ENCODE measurements around the gene RHBDF1. TPM values are rescaled to one million over a fixed set of nuclear protein-coding genes. Genes with fewer than 3 reads are reported as not detected.

The RHBDF1 gene
- total and polyA plus RNA-seq, 2 of the 13 experiments (the other 11 are each of a cell fraction or from before 2014, with no cell fraction given), result 5.4 to 26.9 TPM

DNA sequence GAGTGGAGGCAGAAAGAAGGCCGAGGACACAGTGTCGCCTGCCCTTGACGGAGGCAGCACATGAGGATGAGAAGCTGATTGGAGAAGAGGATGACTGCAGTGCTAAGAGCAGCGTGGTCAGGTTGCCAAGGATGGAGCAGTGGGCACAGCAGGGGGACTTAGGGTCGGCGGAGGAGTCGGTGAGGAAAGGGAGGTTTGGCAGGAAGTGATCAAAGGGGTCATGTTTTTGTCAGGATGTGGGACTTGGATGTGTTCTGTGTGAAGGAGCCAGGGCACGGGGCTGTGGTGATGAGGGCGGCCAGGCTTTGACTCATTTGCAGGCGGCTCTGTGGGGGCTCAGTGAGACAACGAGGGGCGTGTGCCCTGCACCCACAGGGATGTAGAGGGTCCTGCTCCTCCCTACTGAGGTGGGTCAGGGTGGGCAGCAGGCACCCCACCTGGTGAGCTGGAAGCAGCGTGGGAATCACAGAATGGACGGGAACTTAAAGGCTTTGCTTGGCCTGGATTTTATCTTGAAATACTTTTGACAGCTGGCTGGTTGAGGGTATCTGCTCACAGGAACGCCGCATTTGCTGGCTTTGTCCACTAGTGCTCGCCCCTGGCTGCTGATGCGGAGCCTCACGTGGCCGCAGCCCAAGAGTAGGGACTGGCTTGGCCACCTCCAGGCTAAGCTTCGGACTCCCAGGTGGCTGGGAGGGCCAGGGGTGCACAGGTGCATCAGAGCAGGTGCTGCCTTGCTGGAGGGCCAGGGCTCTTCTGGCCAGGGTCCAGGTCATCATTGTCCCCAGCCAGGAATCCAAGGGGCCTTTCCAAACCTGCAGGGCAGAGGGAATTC is 11.6 kb upstream of the RHBDF1 start (continued):
- TF ChIP-seq AGO2 (optimal IDR thresholded peaks at IDR 0.05; ENCODE audit: low read depth, low read length), result peak; percentile 74

DNA sequence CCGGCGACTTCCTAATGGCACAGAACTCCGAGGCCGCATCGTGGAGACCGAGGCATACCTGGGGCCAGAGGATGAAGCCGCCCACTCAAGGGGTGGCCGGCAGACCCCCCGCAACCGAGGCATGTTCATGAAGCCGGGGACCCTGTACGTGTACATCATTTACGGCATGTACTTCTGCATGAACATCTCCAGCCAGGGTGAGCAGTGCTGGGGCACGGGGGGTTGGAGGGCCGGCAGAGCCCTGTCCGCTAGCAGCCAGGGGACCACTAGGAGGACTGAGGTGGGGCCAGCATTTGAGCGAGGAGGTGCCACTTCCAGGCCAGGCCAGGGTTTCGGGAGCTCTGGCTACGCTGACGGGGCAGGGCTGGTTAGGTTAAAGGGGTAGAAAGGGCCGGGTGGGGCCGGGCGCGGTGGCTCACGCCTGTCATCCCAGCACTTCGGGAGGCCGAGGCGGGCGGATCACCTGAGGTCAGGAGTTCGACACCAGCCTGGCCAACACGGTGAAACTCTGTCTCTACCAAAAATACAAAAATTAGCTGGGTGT is 10.7 kb upstream of the RHBDF1 start:
- Histone ChIP-seq H3K9ac (ENCODE audit: insufficient read depth, low read depth, low read length) (no peak overlapping the region), H3K27ac (ENCODE audit: extremely low read length, insufficient read depth, low read length) (no peak overlapping the region), H3K4me1 (ENCODE audit: insufficient read depth, low read length) (peaks cover 14% of the 10 kb centered on the region), H3K36me3 (replicated peaks in 1 of 2; ENCODE audit: control insufficient read depth in 1 of 2, insufficient read depth in 2 of 2, low read length in 2 of 2) (peaks cover 15 to 38% of the 10 kb centered on the region in 2 experiments; a peak in 4 of 5 replicates), H3K27me3 (ENCODE audit: control insufficient read depth in 1 of 2, insufficient read depth in 2 of 2, low read length in 2 of 2) (no peaks in the 10 kb centered on the region; a peak in 1 of 5 replicates), H3K4me2 (ENCODE audit: low read depth, low read length) (no peak overlapping the region), H2AFZ (ENCODE audit: low read length) (no peak overlapping the region), H3K9me3 (ENCODE audit: low read length) (no peaks in the 10 kb centered on the region), H4K20me1 (ENCODE audit: insufficient read depth, low read length) (no peaks in the 10 kb centered on the region), H3K4me3 (replicated peaks in 1 of 3; ENCODE audit: insufficient read depth in 1 of 3, low read depth in 2 of 3, low read length in 3 of 3) (no peak overlapping the region), H3K79me2 (ENCODE audit: insufficient read depth, low read length) (peaks cover 2% of the 10 kb centered on the region)
- CTCF ChIA-PET (ENCODE audit: low intra/inter-chr PET ratio, low total read pairs), result no interaction called here
- in situ Hi-C loops (cut with HindIII; ENCODE audit: extremely low pct_ligation_motif_present, low pct_unique_long_range_greater_than_20kb), result no loop called here
- intact Hi-C loops (cut with micrococcal nuclease; ENCODE audit: unreplicated experiment), result no loop called here
- ATAC-seq, result no peak
- BruUV-seq (replicated peaks), result no TSS peak
- POLR2A ChIA-PET, result no interaction called here
- 97% methylated on average over 18 of the region's 31 CpGs for WGBS (ENCODE audit: low lambda C conversion rate)
- no peak for FAIRE-seq
- DNase-seq (ENCODE audit: low spot score), result no peak
- no peak for TF ChIP-seq KAT8 (CRISPR knock-in tag; IDR thresholded peaks at IDR 0.05)
- TF ChIP-seq ARNT2 (CRISPR knock-in tag; IDR thresholded peaks at IDR 0.05; ENCODE audit: low read depth), result no peak
- TF ChIP-seq SRF (IDR thresholded peaks at IDR 0.05; ENCODE audit: low read depth, low read length), result no peak
- TF ChIP-seq ZNF761 (CRISPR knock-in tag; conservative IDR thresholded peaks at IDR 0.05), result no peak
- TF ChIP-seq EEA1 (CRISPR knock-in tag; IDR thresholded peaks at IDR 0.05; ENCODE audit: borderline replicate concordance), result no peak
- no peak for TF ChIP-seq SRSF4 (IDR thresholded peaks at IDR 0.05; ENCODE audit: low read depth, low read length, poor library complexity, severe bottlenecking)
- TF ChIP-seq YEATS4 (CRISPR knock-in tag; IDR thresholded peaks at IDR 0.05; ENCODE audit: borderline replicate concordance), result no peak
- no peak for TF ChIP-seq ZSCAN25 (CRISPR knock-in tag; IDR thresholded peaks at IDR 0.05)
- no peak for TF ChIP-seq HINFP (CRISPR knock-in tag; IDR thresholded peaks at IDR 0.05; ENCODE audit: low read depth)
- TF ChIP-seq ZNF142 (CRISPR knock-in tag; IDR thresholded peaks at IDR 0.05), result no peak
- TF ChIP-seq ZNF773 (CRISPR knock-in tag; IDR thresholded peaks at IDR 0.05; ENCODE audit: borderline replicate concordance), result no peak

All from HepG2 (cell line).